ENCODE results near the gene MUTYH. TPM values are rescaled to one million over a fixed set of nuclear protein-coding genes. Genes with fewer than 3 reads are reported as not detected.

Gene MUTYH
- total and polyA plus RNA-seq, 9 of the 15 experiments (the other 6 are each of a cell fraction or from before 2014, with no cell fraction given), result 3.4 to 53.5 (median 29.0) TPM

DNA sequence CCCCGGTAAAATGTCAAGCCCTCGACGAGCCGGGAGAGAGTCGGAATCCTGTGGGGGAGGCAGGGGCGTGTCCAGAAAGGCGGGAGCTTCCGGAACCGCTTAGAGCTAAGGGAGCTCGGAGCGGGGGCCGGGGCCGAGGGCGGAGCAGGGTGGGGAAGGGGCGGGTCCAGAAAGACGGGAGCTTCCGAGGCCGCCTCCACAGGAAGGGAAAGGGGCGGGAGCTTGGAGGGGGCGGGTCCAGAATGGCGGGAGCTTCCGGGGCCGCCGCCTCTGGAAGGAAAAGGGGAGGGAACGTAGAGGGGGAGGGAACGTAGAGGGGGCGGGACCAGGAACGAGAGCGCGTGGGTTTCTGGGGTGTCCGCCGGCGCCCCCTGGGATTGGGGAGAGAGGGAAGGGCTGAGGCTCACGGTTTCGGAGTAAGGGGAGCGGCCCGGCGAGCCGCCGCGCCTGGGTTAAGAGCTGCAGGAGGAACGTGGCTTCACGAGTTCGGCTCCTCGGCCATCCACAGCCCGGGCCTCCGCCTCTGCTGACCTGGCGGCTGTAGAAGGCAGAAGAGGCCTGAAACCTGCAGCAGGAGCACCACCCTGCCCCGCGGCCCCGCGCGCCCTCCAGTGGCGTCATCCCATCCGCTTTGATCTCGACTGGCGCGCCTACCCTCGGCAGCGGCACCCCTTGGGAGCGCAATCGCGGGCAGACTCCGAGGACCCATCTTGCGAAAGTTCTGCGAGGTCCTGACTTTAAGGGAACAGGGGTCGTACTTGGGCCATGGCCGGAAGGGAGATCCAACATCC lies 36.5 kb downstream of the MUTYH start (continued):
- peak; percentile 75; the same call in 1 of the 2 replicates for TF ChIP-seq ZBTB7A (IDR thresholded peaks at IDR 0.05; ENCODE audit: borderline replicate concordance, control insufficient read depth, low read depth, low read length)
- TF ChIP-seq RAD21 (CRISPR knock-in tag; conservative IDR thresholded peaks at IDR 0.05 in 1 of 2, IDR thresholded peaks at IDR 0.05 in 1 of 2), result peak; percentile 93 to 94
- 0 out of 2 replicates have a peak, but pooled peaks have one; percentile 2 for TF ChIP-seq SMARCA4 (IDR thresholded peaks at IDR 0.05)
- 0 out of 2 replicates have a peak, but pooled peaks have one; percentile 54 for TF ChIP-seq TARDBP (IDR thresholded peaks at IDR 0.05)
- TF ChIP-seq RB1 (IDR thresholded peaks at IDR 0.05; ENCODE audit: low read depth), result peak; percentile 93
- TF ChIP-seq CCNT2 (IDR thresholded peaks at IDR 0.05; ENCODE audit: borderline replicate concordance, extremely low read depth, insufficient read length, low read depth, low read length), result peak; percentile 73
- no peak; the same call in 1 of the 2 replicates for TF ChIP-seq NR4A1 (CRISPR knock-in tag; IDR thresholded peaks at IDR 0.05)
- TF ChIP-seq NR4A1 (tag; IDR thresholded peaks at IDR 0.05), result no peak
- TF ChIP-seq ZNF165 (CRISPR knock-in tag; IDR thresholded peaks at IDR 0.05; ENCODE audit: borderline replicate concordance), result 0 out of 2 replicates have a peak, but pooled peaks have one; percentile 50
- no peak for TF ChIP-seq ZSCAN32 (CRISPR knock-in tag; IDR thresholded peaks at IDR 0.05)
- TF ChIP-seq, protein P1, sequence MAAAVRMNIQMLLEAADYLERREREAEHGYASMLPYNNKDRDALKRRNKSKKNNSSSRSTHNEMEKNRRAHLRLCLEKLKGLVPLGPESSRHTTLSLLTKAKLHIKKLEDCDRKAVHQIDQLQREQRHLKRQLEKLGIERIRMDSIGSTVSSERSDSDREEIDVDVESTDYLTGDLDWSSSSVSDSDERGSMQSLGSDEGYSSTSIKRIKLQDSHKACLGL (CRISPR knock-in tag; IDR thresholded peaks at IDR 0.05; ENCODE audit: borderline replicate concordance, poor library complexity, severe bottlenecking), result peak; percentile 32
- TF ChIP-seq ZNF507 (tag; conservative IDR thresholded peaks at IDR 0.05), result no peak
- peak; percentile 88 for TF ChIP-seq CC2D1A (IDR thresholded peaks at IDR 0.05)
- no peak for TF ChIP-seq TFAM (CRISPR knock-in tag; conservative IDR thresholded peaks at IDR 0.05)
- TF ChIP-seq PHB (CRISPR knock-in tag; IDR thresholded peaks at IDR 0.05), result peak; percentile 79; the same call in 1 of the 2 replicates
- TF ChIP-seq, protein P2, sequence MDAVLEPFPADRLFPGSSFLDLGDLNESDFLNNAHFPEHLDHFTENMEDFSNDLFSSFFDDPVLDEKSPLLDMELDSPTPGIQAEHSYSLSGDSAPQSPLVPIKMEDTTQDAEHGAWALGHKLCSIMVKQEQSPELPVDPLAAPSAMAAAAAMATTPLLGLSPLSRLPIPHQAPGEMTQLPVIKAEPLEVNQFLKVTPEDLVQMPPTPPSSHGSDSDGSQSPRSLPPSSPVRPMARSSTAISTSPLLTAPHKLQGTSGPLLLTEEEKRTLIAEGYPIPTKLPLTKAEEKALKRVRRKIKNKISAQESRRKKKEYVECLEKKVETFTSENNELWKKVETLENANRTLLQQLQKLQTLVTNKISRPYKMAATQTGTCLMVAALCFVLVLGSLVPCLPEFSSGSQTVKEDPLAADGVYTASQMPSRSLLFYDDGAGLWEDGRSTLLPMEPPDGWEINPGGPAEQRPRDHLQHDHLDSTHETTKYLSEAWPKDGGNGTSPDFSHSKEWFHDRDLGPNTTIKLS (IDR thresholded peaks at IDR 0.05; ENCODE audit: borderline replicate concordance, low read depth), result peak; percentile 74; the same call in 1 of the 2 replicates
- TF ChIP-seq, protein P3, sequence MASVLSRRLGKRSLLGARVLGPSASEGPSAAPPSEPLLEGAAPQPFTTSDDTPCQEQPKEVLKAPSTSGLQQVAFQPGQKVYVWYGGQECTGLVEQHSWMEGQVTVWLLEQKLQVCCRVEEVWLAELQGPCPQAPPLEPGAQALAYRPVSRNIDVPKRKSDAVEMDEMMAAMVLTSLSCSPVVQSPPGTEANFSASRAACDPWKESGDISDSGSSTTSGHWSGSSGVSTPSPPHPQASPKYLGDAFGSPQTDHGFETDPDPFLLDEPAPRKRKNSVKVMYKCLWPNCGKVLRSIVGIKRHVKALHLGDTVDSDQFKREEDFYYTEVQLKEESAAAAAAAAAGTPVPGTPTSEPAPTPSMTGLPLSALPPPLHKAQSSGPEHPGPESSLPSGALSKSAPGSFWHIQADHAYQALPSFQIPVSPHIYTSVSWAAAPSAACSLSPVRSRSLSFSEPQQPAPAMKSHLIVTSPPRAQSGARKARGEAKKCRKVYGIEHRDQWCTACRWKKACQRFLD (CRISPR knock-in tag; IDR thresholded peaks at IDR 0.05), result peak; percentile 34
- TF ChIP-seq ZNF778 (CRISPR knock-in tag; IDR thresholded peaks at IDR 0.05), result no peak
- peak; percentile 29 for TF ChIP-seq NEUROD1 (IDR thresholded peaks at IDR 0.05; ENCODE audit: borderline replicate concordance, low read depth, low read length, partially characterized antibody)
- TF ChIP-seq, protein P4, sequence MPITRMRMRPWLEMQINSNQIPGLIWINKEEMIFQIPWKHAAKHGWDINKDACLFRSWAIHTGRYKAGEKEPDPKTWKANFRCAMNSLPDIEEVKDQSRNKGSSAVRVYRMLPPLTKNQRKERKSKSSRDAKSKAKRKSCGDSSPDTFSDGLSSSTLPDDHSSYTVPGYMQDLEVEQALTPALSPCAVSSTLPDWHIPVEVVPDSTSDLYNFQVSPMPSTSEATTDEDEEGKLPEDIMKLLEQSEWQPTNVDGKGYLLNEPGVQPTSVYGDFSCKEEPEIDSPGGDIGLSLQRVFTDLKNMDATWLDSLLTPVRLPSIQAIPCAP (CRISPR knock-in tag; IDR thresholded peaks at IDR 0.05; ENCODE audit: borderline replicate concordance), result no peak
- TF ChIP-seq SMARCC2 (IDR thresholded peaks at IDR 0.05; ENCODE audit: low read depth), result peak; percentile 38; the same call in 1 of the 2 replicates
- TF ChIP-seq GTF2A2 (tag; IDR thresholded peaks at IDR 0.05), result 0 out of 2 replicates have a peak, but pooled peaks have one; percentile 40
- peak; percentile 73; the same call in 1 of the 2 replicates for TF ChIP-seq CREB1 (IDR thresholded peaks at IDR 0.05)
- peak; percentile 83 for TF ChIP-seq CREB1 (CRISPR knock-in tag; IDR thresholded peaks at IDR 0.05)
- TF ChIP-seq CSDE1 (IDR thresholded peaks at IDR 0.05), result peak in 1 of 2 experiments; percentile 14; a peak in 1 of 4 replicates

Data from K562 (cell line).